HepG2 (cell line): ENCODE results near the gene SMIM22. TPM values are rescaled to one million over a fixed set of nuclear protein-coding genes. Genes with fewer than 3 reads are reported as not detected.
A peak's percentile ranks its signal among the peaks of the same experiment; 100 is the strongest.

Source experiments
- CREB1 ChIP-seq, 2 experiments: fragments of 450-650 bp in 1 of 2; IDR thresholded peaks; 2 replicates each; pipeline ENCODE4 v1.6.1; 2016 to 2017; ENCODE audit warnings: control low read depth in 1 of 2, mild to moderate bottlenecking in 1 of 2, missing compliant biosample characterization in 1 of 2, missing genetic modification characterization in 1 of 2
- GFI1 ChIP-seq: sonication (generic); formaldehyde crosslinking; IDR thresholded peaks from 2 replicates; pipeline ENCODE4 v1.5.0; 2020; ENCODE audit warnings: missing genetic modification reagents, mild to moderate bottlenecking, borderline replicate concordance
- HDAC6 ChIP-seq: fragments of 200-600 bp; sonication (generic); IDR thresholded peaks from 2 replicates; pipeline ENCODE4 v1.7.0; 2017; ENCODE audit warnings: mild to moderate bottlenecking, antibody characterized with exemption, low read length, low read depth
- IRF2 ChIP-seq: IDR thresholded peaks from 2 replicates; pipeline ENCODE4 v1.6.1; 2018; ENCODE audit warnings: missing genetic modification reagents, missing compliant biosample characterization
- KAT8 ChIP-seq: IDR thresholded peaks from 2 replicates; pipeline ENCODE4 v1.6.1; 2016; ENCODE audit warnings: missing genetic modification reagents, missing compliant biosample characterization
- MBD4 ChIP-seq: IDR thresholded peaks from 2 replicates; pipeline ENCODE4 v1.6.1; 2012; ENCODE audit warnings: low read length, inconsistent platforms, borderline replicate concordance
- MEF2D ChIP-seq: sonication (generic); formaldehyde crosslinking; IDR thresholded peaks from 2 replicates; pipeline ENCODE4 v1.5.1; 2020; ENCODE audit warnings: mild to moderate bottlenecking, missing genetic modification reagents
- MXD3 ChIP-seq: IDR thresholded peaks from 2 replicates; pipeline ENCODE4 v1.6.1; 2016; ENCODE audit warnings: mild to moderate bottlenecking, missing biosample characterization, missing genetic modification reagents
- POLR2A ChIP-seq, 2 experiments: IDR thresholded peaks; 2 replicates each; pipeline ENCODE4 v1.6.1; 2011; ENCODE audit warnings: low read depth in 2 of 2, low read length in 2 of 2, mild to moderate bottlenecking in 1 of 2, moderate library complexity in 1 of 2; ENCODE audit not compliant: insufficient read depth in 1 of 2
- SNAPC4 ChIP-seq: sonication (generic); formaldehyde crosslinking; IDR thresholded peaks from 2 replicates; pipeline ENCODE4 v1.4.0; 2020; ENCODE audit warnings: mild to moderate bottlenecking, missing genetic modification reagents
- SP5 ChIP-seq: IDR thresholded peaks from 2 replicates; pipeline ENCODE4 v1.6.1; 2016; ENCODE audit warnings: low read depth, borderline replicate concordance
- TRIM22 ChIP-seq: fragments of 450-650 bp; IDR thresholded peaks from 2 replicates; pipeline ENCODE4 v1.6.1; 2017
- ZBTB34 ChIP-seq: sonication (generic); formaldehyde crosslinking; IDR thresholded peaks from 2 replicates; pipeline ENCODE4 v1.8.0; 2022; ENCODE audit warnings: mild to moderate bottlenecking, missing genetic modification reagents
- ZFP37 ChIP-seq: sonication (generic); formaldehyde crosslinking; IDR thresholded peaks from 2 replicates; pipeline ENCODE4 v1.4.0; 2020; ENCODE audit warnings: missing genetic modification reagents, borderline replicate concordance
- ZNF7 ChIP-seq: IDR thresholded peaks from 2 replicates; pipeline ENCODE4 v1.6.1; 2016; ENCODE audit warnings: missing biosample characterization, missing genetic modification reagents
- ZNF83 ChIP-seq: sonication (generic); formaldehyde crosslinking; IDR thresholded peaks from 2 replicates; pipeline ENCODE4 v1.4.0; 2020; ENCODE audit warnings: missing genetic modification reagents, mild to moderate bottlenecking, borderline replicate concordance
- polyA plus RNA-seq, 8 experiments: library from polyadenylated mRNA; depleted of rRNA in 3 of 8; stranded (reverse) in 7 of 8; unstranded in 1 of 8; fragments of >200 nt; fragmentation: Illumina TruSeq in 4 of 8; extraction: Trizol in 4 of 8; gene quantifications; 2 replicates each; pipeline versions ENCODE4 v1.2.1 to v1.2.3, GENCODE V29; 2011 to 2016; ENCODE audit warnings: low read depth in 4 of 8, missing spikeins in 1 of 8, mixed read lengths in 1 of 8; ENCODE audit not compliant: insufficient read depth in 1 of 8
- total RNA-seq, 5 experiments: library from RNA; depleted of rRNA; stranded (reverse); fragments of >200 nt; fragmentation: Illumina TruSeq; extraction: Trizol; gene quantifications; 2 replicates each; pipeline ENCODE4 v1.2.3, GENCODE V29; 2016; ENCODE audit warnings: low read depth in 1 of 5
- TF ChIP-seq, protein P1 (sequence below): sonication (generic); formaldehyde crosslinking; conservative IDR thresholded peaks from 2 replicates; pipeline ENCODE4 v1.8.0; 2022; ENCODE audit warnings: low read depth, missing genetic modification reagents

The SMIM22 gene
- total and polyA plus RNA-seq, 2 of the 13 experiments (the other 11 are each of a cell fraction or from before 2014, with no cell fraction given): not detected

GRCh38 chr16:4768549-4769305, 26.4 kb upstream of the SMIM22 start (continued):
- TF ChIP-seq, protein P1, sequence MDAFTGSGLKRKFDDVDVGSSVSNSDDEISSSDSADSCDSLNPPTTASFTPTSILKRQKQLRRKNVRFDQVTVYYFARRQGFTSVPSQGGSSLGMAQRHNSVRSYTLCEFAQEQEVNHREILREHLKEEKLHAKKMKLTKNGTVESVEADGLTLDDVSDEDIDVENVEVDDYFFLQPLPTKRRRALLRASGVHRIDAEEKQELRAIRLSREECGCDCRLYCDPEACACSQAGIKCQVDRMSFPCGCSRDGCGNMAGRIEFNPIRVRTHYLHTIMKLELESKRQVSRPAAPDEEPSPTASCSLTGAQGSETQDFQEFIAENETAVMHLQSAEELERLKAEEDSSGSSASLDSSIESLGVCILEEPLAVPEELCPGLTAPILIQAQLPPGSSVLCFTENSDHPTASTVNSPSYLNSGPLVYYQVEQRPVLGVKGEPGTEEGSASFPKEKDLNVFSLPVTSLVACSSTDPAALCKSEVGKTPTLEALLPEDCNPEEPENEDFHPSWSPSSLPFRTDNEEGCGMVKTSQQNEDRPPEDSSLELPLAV: no peak
- TF ChIP-seq ZFP37 (CRISPR knock-in tag) (peak; percentile 64; the same call in 1 of the 2 replicates), MXD3 (CRISPR knock-in tag) (0 out of 2 replicates have a peak, but pooled peaks have one; percentile 31), SP5 (CRISPR knock-in tag) (0 out of 2 replicates have a peak, but pooled peaks have one; percentile 50), CREB1 (IDR thresholded peaks at IDR 0.05) (no peak), CREB1 (CRISPR knock-in tag; IDR thresholded peaks at IDR 0.05) (peak; percentile 59), TRIM22 (no peak), SNAPC4 (CRISPR knock-in tag) (peak; percentile 82; the same call in 1 of the 2 replicates), IRF2 (CRISPR knock-in tag) (peak; percentile 80), ZNF7 (CRISPR knock-in tag) (no peak), MEF2D (CRISPR knock-in tag) (peak; percentile 68; the same call in 1 of the 2 replicates), HDAC6 (no peak), ZNF83 (no peak), ZBTB34 (CRISPR knock-in tag) (no peak), POLR2A (IDR thresholded peaks at IDR 0.05; ENCODE audit: insufficient read depth in 1 of 2, low read depth in 2 of 2, low read length in 2 of 2) (peak; percentile 71 to 90), GFI1 (CRISPR knock-in tag) (no peak), MBD4 (no peak), KAT8 (CRISPR knock-in tag) (peak; percentile 83; the same call in 1 of the 2 replicates)
